ENCODE data around the gene MYO1B.

GRCh38 chr2:191410646-191411436 is 165.6 kb downstream of the MYO1B start:
- TF ChIP-seq CTCF (conservative IDR thresholded peaks at IDR 0.05; ENCODE audit: low read depth, low read length), result no peak
- no peak for TF ChIP-seq EZH2 (IDR thresholded peaks at IDR 0.05; ENCODE audit: borderline replicate concordance, low read depth, low read length, poor library complexity, severe bottlenecking)

All from A673 (cell line).